ENCODE measurements around the gene TIAM2. TPM values are rescaled to one million over a fixed set of nuclear protein-coding genes. Genes with fewer than 3 reads are reported as not detected.

The TIAM2 gene
- total RNA-seq, 1 experiment from 2014 or later = 3.8 TPM

DNA sequence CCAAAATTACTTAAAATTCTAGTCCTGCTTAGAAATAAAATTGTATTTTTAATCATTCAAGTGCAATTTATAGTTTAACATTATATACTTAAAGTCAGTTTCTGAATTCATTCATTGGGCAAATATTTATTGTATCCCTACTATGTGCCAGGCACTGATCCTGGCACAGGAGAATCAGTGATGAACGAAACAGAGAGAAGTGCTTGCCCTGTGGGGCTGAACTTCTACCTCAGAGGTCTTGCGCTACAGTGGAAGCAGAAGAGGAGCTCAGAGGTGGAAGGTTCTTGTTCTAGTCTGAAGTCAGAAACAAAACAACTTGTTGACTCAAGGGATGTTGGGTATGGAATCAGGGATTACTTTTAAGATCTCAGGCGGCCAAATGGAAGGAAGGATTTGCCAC lies 274.6 kb downstream of the TIAM2 start:
- no peak overlapping the region for H3K27ac Mint-ChIP-seq (ENCODE audit: unreplicated experiment)
- intact Hi-C loops (cut with micrococcal nuclease; ENCODE audit: unreplicated experiment) = loop anchor here (5.0 kb wide), 2 partner anchors 92 to 342 kb away; no protein-coding TSS in a partner anchor
- no TSS peak for BruUV-seq (replicated peaks)
- no peaks in the 10 kb centered on the region for H3K27me3 ChIP-seq (replicated peaks; ENCODE audit: control insufficient read depth, insufficient read depth, low read length)
- no peak for DNase-seq
- peaks cover 27% of the 10 kb centered on the region for H3K36me3 Mint-ChIP-seq (ENCODE audit: insufficient read depth, unreplicated experiment)
- H3K9me3 ChIP-seq = no peaks in the 10 kb centered on the region
- H3K36me3 ChIP-seq (ENCODE audit: control insufficient read depth, insufficient read depth, low read length) = peaks cover 2% of the 10 kb centered on the region
- H3K4me1 Mint-ChIP-seq (ENCODE audit: low read depth, unreplicated experiment) = peaks cover 6% of the 10 kb centered on the region
- TF ChIP-seq, protein P1, sequence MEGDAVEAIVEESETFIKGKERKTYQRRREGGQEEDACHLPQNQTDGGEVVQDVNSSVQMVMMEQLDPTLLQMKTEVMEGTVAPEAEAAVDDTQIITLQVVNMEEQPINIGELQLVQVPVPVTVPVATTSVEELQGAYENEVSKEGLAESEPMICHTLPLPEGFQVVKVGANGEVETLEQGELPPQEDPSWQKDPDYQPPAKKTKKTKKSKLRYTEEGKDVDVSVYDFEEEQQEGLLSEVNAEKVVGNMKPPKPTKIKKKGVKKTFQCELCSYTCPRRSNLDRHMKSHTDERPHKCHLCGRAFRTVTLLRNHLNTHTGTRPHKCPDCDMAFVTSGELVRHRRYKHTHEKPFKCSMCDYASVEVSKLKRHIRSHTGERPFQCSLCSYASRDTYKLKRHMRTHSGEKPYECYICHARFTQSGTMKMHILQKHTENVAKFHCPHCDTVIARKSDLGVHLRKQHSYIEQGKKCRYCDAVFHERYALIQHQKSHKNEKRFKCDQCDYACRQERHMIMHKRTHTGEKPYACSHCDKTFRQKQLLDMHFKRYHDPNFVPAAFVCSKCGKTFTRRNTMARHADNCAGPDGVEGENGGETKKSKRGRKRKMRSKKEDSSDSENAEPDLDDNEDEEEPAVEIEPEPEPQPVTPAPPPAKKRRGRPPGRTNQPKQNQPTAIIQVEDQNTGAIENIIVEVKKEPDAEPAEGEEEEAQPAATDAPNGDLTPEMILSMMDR (IDR thresholded peaks at IDR 0.05; ENCODE audit: insufficient read depth in 1 of 2, low read depth in 1 of 2, low read length in 1 of 2, severe bottlenecking in 1 of 2, unreplicated experiment in 1 of 2) = no peak
- H3K4me3 Mint-ChIP-seq (ENCODE audit: unreplicated experiment) = no peak overlapping the region
- CTCF ChIA-PET = no interaction called here
- H3K9me3 Mint-ChIP-seq (ENCODE audit: unreplicated experiment) = no peaks in the 10 kb centered on the region
- H3K4me1 ChIP-seq = peaks cover 5% of the 10 kb centered on the region; the same call in 1 of the 2 replicates
- H3K27me3 Mint-ChIP-seq (ENCODE audit: insufficient read depth, unreplicated experiment) = no peaks in the 10 kb centered on the region
- H3K4me3 ChIP-seq (ENCODE audit: low read depth, low read length) = no peak overlapping the region
- POLR2A ChIA-PET = no interaction called here

DNA sequence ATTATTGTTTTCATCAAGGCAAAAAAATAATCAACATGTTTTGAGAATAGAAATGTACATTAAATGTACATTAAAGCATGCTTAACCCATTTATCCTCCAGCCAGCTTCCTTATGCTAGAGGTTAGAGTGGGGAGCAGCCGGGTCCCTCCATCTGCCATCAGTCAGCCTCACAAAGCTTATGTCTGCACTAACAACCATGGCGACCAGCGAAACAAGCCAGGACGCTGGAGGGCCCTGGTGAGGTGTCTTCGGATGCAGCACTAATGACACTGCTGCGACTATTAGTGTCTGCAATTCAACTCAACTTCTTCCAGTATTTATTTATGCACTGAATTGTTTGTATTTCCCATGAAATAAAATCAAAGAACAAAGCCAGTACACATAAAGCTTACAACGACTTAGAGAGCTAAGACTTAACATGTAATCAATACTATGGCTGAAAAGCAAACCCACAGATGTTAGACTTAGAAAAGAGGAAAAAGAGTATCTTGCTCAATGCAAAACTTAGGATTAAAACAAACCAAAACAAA lies 275.5 kb downstream of the TIAM2 start:
- ChIA-PET CTCF (no interaction called here), POLR2A (no interaction called here)
- Histone ChIP-seq H3K27me3 (replicated peaks; ENCODE audit: control insufficient read depth, insufficient read depth, low read length) (no peaks in the 10 kb centered on the region), H3K36me3 (ENCODE audit: control insufficient read depth, insufficient read depth, low read length) (peaks cover 2% of the 10 kb centered on the region), H3K9me3 (no peaks in the 10 kb centered on the region), H3K4me3 (ENCODE audit: low read depth, low read length) (no peak overlapping the region), H3K4me1 (peaks cover 5% of the 10 kb centered on the region; the same call in 1 of the 2 replicates)
- TF ChIP-seq, protein P1 (IDR thresholded peaks at IDR 0.05; ENCODE audit: insufficient read depth in 1 of 2, low read depth in 1 of 2, low read length in 1 of 2, severe bottlenecking in 1 of 2, unreplicated experiment in 1 of 2) = no peak
- peaks cover 6% of the 10 kb centered on the region for H3K4me1 Mint-ChIP-seq (ENCODE audit: low read depth, unreplicated experiment)
- H3K9me3 Mint-ChIP-seq (ENCODE audit: unreplicated experiment) = no peaks in the 10 kb centered on the region
- no peak for DNase-seq
- H3K4me3 Mint-ChIP-seq (ENCODE audit: unreplicated experiment) = no peak overlapping the region
- H3K36me3 Mint-ChIP-seq (ENCODE audit: insufficient read depth, unreplicated experiment) = peaks cover 28% of the 10 kb centered on the region
- no peak overlapping the region for H3K27ac Mint-ChIP-seq (ENCODE audit: unreplicated experiment)
- no TSS peak for BruUV-seq (replicated peaks)
- intact Hi-C loops (cut with micrococcal nuclease; ENCODE audit: unreplicated experiment) = no loop called here
- H3K27me3 Mint-ChIP-seq (ENCODE audit: insufficient read depth, unreplicated experiment) = no peaks in the 10 kb centered on the region

DNA sequence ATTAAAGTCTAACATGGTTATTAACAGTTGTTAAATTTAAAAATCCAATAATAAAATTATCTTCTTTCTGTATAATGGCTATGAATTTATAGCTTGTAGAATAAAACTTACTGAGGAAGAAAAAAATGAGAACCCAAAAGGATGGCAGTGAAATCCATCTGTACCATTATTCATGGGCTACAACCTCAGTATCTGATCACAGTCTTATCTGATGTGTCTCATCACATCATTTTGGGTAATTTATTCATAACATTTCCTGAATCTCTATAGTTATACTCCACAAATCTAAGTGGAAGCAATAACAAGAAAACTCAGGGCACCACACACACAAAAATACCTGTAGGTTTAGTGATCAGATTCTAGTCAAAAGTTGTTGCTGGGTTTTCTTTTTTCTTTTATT lies 276.0 kb downstream of the TIAM2 start:
- no peak for DNase-seq
- no peaks in the 10 kb centered on the region for H3K9me3 Mint-ChIP-seq (ENCODE audit: unreplicated experiment)
- no peaks in the 10 kb centered on the region for H3K27me3 ChIP-seq (replicated peaks; ENCODE audit: control insufficient read depth, insufficient read depth, low read length)
- H3K36me3 Mint-ChIP-seq (ENCODE audit: insufficient read depth, unreplicated experiment) = peaks cover 23% of the 10 kb centered on the region
- H3K27ac Mint-ChIP-seq (ENCODE audit: unreplicated experiment) = no peak overlapping the region
- ChIA-PET CTCF (no interaction called here), POLR2A (no interaction called here)
- BruUV-seq (replicated peaks) = no TSS peak
- TF ChIP-seq, protein P1 (IDR thresholded peaks at IDR 0.05; ENCODE audit: insufficient read depth in 1 of 2, low read depth in 1 of 2, low read length in 1 of 2, severe bottlenecking in 1 of 2, unreplicated experiment in 1 of 2) = no peak
- no peak overlapping the region for H3K4me3 Mint-ChIP-seq (ENCODE audit: unreplicated experiment)
- no peak overlapping the region for H3K4me3 ChIP-seq (ENCODE audit: low read depth, low read length)
- H3K4me1 Mint-ChIP-seq (ENCODE audit: low read depth, unreplicated experiment) = peaks cover 6% of the 10 kb centered on the region
- peaks cover 2% of the 10 kb centered on the region for H3K36me3 ChIP-seq (ENCODE audit: control insufficient read depth, insufficient read depth, low read length)
- peaks cover 5% of the 10 kb centered on the region; the same call in 1 of the 2 replicates for H3K4me1 ChIP-seq
- H3K27me3 Mint-ChIP-seq (ENCODE audit: insufficient read depth, unreplicated experiment) = no peaks in the 10 kb centered on the region
- no peaks in the 10 kb centered on the region for H3K9me3 ChIP-seq
- intact Hi-C loops (cut with micrococcal nuclease; ENCODE audit: unreplicated experiment) = no loop called here

Measured in Caco-2 (cell line).